Lung microvascular endothelial cell (primary cell): ENCODE measurements around the gene CFAP47. TPM values are rescaled to one million over a fixed set of nuclear protein-coding genes. Genes with fewer than 3 reads are reported as not detected.
"Not testable (repeated sequence)": the region's sequence is repeated elsewhere in the genome, so short reads cannot be mapped to it uniquely, and the experiment has no call there.

Experiments used
- DNase-seq, 2 donors: peaks; one replicate each; pipeline versions ENCODE4 v3.0.0 to v3.0.0-alpha.2; 2010; ENCODE audit warnings: low read depth in 2 of 2
- total RNA-seq: library from RNA; depleted of rRNA; stranded (reverse); fragments of >200 nt; gene quantifications from 2 replicates; pipeline ENCODE4 v1.2.1, GENCODE V29; 2014

The CFAP47 gene, protein sequence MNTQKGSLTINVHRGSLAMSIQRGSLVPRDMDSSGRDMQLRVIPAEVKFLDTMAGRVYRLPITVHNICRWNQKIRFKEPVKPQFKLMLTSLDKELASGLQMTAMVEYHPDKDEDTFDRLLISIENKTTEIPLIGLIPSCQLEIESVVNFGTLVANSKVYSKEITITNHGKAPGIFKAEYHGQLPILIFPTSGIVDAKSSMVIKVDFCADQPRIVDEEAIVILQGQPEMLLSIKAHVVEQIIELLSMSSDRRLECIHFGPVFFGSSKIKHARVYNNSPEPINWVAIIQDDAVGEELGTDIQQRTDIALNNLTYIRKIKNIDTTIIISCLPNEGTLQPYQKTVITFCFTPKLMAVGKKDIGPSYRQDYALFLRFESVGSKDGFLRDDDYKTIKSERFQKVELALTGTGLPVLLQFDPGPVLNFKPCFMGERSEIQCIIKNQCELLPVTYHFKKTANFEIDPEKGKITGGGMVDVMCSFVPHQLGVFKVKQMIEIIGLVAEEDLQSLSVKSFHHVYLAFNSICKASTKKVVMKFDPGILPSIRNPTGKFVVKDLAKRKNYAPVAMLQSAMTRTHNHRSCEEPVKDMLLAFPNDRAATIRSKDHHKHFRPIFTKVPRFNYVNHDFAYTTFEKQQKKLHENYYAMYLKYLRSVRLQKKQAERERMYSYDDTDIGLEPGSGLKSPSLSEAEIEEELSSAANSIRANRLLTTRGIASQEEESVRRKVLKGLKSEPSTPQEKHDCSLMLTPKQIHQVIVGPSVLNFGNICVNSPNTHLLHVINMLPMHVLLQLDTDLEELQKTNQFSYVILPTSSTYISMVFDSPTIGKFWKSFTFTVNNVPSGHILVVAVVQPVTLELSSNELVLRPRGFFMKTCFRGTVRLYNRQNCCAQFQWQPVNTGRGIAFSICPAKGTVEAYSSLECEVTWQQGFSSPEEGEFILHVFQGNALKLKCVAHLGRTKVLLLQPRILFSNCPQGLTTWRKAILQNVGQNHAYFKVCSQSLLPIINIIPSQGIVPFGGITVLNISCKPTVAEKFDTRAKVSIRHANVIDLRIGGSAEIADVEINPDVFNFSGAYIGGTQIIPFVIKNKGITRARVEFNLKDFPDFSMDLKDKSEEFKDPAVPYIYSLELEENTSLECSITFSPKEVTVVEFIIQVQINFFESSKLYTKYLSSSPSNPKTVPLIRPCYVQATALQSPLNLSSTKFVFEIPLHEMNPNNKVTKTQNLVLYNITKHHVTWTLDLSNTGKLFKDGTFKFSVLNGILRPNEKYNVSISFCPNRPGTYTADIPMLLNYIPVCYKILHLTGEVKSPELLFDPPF (N-terminal part only)
- total RNA-seq, result not detected in 2 replicates

DNA sequence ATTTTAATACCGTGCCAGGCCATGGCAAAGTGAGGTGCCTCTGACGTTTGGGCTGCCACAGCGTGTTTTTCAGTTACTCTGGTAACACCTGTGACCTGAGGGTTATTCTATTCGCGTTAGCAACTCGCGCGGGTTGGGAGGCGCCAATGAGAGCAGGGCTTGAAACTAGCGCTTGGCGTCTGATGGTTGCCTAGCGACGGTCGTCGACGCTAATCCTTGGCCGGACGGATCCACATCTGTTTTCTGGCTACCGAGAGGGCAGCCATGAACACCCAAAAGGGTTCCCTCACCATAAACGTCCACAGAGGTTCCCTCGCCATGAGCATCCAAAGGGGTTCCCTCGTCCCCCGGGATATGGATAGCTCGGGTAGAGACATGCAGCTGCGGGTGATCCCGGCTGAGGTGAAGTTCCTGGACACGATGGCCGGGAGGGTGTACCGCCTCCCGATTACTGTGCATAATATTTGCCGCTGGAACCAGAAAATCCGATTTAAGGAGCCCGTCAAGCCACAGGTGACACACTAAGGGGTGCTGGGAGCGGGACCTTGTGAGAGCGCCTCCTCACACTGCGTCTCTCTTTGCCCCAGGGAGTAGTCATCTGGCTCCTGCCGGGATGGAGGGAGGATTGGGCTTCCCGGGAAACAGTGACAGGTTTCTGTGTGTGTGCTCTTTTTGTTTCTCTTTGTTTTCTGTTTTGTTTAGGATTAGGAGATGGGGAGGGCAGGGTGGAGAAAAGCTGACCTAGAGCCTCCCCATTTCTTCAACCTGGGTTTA, at the start of gene CFAP47:
CFAP47 (plus strand) TSS at position 199 of the 774 bp plus-strand sequence; CDS start at position 265, 66 bp downstream.
- DNase-seq, result no peak

DNA sequence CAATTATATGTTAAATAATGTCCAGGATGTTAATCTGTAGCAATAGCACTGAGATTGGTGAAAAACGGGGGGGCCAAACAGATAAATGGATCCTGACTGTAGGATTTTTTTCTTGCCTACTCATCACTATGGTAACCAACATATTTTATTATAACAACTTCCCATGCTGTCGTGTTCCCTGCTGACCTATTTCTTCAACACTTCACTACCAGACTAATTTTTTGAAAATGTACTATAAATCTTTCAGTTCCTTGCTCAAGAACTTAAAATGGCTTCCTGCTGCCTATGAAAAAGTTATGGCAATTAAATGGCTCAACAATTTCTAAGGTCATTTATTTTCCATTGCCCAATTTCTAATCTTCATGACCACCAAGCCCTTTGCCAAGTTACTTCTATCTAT, 38.9 kb upstream of the CFAP47 start:
- no peak for DNase-seq

DNA sequence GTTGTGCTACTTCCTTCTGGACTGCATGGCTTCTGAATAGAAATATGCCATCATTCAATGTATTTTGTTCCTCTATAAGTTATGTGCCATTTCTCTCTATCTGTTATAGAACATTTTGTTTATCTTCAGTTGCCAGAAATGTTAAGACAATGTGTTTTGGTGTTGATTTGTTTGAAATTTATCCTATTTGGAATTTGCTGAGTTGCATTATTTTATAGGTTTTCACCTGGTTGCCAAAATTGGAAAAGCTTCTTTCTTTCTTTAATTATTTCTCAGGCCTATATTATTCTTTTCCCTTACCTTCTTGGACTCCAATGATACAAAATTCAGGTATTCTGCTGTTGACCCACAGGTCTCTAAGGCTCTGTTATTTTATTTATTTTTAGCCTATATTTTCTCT, 33.4 kb upstream of the CFAP47 start:
- no peak for DNase-seq

DNA sequence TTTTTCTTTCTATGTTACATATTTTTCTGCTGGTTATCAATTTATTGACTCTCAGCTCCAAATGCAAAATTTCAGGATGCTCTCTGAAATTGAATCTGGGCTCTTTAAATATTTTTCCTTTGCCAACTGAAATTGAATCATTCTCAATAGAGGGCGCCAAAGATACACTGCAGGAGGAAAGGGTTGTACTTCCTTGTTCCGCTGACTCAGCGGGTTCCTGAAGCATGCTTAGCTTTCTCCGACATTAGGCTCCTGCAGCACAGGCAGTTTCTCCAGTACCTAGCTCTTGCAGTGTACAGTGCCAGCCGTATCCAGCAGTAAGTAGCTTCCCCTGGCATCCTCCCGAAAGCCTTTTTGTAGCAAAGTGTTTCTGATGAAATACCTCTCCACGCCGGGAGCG, 28.8 kb upstream of the CFAP47 start:
- peak; percentile 20 to 37 for DNase-seq

DNA sequence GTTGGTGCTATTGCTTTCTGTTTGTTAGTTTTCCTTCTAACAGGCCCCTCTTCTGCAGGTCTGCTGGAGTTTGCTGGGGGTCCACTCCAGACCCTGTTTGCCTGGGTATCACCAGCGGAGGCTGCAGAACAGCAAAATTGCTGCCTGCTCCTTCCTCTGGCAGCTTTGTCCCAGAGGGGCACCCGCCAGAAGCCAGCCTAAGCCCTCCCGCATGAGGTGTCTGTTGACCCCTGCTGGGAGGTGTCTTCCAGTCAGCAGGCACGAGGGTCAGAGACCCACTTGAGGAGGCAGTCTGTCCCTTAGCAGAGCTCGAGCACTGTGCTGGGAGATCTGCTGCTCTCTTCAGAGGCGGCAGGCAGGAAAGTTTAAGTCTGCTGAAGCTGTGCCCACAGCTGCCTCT, 67.3 kb downstream of the CFAP47 start:
- DNase-seq, result not testable (repeated sequence)

DNA sequence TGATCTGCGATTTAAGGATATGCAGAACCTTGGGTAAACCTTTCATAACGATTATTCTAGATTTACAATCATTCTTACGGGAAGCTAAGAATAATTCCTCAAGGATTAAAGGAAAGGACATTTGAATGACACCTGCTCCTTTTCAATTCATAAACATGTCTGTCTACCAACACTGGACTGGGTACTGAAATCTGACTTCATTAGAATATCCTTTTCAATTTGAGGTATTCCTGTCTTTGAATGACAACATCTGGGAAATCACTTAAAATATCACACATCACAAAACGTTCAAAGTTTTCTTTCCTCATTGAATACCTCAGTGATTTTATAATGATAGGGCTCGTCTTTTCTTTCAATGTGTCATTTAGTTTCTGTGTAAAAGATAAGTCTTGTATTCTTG, 87.7 kb downstream of the CFAP47 start:
- no peak for DNase-seq

DNA sequence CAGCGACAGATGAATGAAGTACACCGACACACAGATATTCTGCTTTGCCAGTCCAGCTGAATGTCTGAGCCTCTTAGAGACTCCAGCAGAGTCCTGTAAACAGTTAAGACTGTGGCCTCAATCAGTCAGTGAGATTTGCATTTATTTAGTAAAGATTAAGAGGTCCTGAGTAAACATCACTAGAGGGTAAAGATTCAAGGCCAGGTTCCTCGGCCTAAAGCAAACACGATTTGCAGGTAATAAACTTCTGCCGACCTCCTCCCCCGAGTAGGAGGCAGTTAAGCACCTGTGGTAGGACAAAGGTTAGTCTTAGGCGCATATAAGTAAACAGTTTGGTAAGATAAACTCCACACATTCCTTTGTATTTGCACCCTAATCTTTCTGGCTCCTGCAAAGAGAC, 99.6 kb downstream of the CFAP47 start:
- no peak for DNase-seq

DNA sequence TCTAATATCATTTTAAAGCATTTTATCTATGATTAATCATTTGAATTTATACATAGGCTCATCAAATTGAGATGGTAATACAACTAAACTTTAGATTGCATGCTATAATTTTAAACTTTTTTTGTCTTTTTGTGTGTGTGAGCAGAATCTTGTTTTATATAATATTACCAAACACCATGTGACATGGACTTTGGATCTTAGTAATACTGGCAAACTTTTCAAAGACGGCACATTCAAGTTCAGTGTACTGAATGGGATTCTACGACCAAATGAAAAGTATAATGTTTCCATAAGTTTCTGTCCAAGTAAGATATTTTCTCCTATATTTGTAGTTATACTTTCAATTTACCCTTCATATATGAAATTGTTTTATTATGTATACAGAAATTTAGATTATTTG, 116.0 kb downstream of the CFAP47 start:
- no peak for DNase-seq

DNA sequence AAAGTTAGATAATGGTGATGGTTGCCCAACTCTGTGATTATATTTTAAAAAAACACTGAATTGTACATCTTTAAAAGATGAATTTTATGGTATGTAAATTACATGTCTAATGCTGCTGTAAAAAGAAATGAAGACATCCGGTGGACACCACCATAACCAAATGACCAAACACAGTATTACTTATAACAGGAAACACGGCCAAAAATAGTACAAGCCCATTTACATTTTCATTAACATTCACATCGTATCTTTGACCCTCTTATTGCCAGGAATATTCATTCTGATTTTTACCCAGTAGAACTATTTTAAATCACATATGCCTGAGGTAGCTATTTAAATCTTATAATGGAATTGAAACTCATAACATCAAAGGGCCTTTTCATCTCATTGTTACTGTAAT, 143.2 kb downstream of the CFAP47 start:
- no peak for DNase-seq

DNA sequence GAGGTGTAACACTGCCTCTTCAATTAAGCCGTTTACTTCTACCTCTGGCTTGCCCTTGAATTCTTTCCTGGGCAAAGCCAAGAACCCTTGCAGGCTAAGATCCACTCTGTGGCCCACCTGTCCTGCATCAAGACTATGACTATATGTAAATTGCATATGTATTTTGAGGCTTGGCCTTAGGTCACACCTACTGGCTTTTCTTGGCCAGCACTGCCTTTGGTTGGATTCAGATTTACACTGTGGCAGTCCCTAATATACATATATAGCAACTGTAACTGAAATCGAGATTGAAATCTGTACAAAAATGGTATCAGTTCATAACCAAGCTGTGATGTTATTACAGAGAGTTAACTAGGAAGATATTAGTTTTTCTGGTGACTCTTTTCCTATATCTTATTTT, 151.5 kb downstream of the CFAP47 start:
- no peak for DNase-seq

DNA sequence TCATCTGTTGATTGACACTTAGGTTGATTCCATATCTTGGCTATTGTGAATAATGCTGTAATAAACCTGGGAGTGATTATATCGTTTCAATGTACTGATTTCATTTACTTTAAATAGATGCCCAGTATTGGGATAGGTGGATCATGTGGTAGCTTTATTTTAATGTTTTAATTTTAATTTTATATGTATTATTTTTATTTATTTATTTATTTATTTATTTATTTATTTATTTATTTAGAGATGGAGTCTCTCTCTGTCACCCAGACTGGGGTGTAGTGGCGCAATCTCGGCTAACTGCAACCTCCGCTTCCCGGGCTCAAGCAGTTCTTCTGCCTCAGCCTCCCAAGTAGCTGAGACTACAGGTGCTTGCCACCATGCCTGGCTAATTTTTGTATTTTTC, 155.5 kb downstream of the CFAP47 start:
- not testable (repeated sequence) for DNase-seq

DNA sequence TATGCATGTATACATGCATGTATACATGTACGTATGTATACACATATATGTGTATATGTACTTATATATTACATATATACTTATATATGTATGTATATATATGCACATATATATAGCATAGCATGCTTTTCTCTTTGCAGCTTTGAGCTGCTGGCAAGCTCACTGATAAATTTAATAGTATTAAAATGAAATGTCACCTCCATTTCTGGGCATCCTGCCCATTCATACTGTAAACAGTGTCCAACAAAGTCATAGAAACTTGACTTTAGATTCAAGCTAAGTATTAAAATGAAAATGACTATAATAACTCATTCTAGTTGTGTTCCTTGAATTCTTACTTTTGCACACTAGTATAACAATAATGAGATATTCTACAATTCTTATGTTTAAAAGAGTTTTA, 163.7 kb downstream of the CFAP47 start:
- no peak for DNase-seq

DNA sequence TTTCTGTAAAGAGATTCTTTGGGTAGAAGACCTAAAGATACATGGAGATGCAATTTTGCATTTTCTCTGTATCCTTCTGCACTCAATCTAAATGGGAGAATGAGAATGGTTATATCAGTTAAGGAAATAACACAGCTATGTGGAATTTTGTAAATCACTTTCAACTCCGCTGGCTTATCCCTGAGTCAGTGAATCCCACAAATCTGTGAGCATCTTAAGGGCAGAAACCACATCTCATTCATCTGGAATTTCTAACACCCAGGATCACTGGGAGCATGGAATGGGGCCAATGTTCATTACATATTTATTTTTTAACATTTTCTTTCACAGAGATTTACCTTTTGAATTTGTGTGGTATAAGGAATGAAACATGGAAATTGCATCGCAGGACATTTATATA, 167.8 kb downstream of the CFAP47 start:
- DNase-seq, result no peak

DNA sequence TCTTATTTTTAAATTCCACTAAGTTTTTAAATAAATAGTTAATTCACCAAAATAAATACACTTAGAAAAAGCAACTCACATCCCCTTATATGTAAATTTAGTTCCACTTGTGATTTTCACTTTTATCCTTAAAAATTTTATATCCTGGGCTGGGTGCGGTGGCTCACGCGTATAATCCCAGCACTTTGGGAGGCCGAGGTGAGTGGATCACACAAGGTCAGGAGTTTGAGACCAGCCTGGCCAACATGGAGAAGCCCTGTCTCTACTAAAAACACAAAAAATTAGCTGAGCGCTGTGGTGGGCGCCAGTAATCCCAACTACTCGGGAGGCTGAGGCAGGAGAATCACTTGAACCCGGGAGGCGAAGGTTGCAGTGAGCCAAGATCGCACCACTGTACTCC, 169.4 kb downstream of the CFAP47 start:
- not testable (repeated sequence) for DNase-seq

DNA sequence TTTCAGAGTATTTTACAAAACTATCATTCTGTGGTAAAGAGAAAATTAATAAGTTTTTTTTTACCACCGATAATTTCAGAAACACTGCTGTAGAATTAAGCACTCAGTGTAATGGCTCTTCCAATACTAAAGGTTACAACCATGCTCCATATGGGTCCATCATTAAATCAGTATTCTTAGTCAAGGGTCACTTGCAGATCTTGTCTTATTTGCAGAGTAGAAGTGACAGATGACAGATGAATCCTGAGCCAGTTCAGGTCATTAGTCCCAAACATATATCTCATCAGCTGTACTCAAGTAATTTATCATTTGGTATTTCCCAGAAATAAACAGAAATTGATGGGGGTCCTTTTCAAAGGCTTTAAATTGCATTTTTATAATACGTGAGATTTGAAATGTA, 182.9 kb downstream of the CFAP47 start:
- no peak for DNase-seq

DNA sequence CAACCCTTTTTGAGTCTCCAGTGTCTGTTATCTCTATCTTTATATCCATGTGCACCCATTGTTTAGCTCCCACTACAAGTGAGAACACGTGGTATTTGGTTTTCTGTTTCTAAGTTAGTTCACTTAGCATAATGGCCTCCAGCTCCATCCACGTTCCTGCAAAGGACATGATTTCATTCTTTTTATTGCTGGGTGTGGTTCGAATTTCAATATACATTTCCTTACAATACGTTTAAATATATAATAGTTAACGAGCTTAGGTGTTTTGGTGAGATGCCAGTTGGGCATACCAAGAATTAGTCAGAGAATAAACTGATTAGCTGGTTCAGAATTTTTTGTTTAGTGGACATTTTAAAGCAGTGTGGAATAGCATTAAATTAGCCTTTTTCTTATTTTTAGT, 196.7 kb downstream of the CFAP47 start:
- DNase-seq, result no peak

DNA sequence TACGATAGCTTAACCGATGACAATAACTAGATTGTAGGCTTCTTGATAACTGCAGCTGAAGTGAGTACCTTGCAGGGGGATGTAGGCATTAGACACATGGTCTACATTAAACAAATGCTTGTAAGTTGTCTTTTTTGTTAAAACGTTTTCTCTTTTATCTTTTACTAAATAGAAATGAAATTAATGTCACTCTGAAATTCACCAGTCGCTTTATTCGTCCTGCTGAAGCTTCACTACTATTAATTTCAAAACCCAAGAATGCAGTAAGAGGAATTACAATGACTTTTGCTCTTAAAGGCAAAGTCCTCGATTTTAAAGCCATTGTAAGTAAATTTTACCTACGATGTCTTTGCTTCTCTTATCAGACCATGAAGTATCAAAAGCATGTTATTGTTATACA, 239.7 kb downstream of the CFAP47 start:
- no peak for DNase-seq

DNA sequence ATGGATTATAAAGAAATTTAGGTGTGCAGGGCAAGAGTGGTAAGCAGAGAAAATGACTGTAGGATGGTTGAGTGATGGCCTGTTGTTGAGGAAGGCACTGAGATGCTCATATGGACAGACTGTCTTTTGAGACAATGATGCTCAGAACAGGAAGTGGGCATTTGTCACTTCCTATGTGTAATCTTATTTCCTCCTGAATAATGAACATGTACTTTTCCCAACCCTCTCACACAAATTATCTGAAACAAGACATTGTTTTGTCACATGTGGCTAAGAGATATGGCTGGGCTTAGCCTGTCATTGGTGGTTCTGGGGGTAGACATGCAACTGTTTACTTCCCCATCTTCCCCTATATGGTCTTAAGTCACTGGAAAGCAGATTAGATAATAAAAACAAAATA, 240.5 kb downstream of the CFAP47 start:
- peak in 1 of 2 donors; percentile 7 for DNase-seq

DNA sequence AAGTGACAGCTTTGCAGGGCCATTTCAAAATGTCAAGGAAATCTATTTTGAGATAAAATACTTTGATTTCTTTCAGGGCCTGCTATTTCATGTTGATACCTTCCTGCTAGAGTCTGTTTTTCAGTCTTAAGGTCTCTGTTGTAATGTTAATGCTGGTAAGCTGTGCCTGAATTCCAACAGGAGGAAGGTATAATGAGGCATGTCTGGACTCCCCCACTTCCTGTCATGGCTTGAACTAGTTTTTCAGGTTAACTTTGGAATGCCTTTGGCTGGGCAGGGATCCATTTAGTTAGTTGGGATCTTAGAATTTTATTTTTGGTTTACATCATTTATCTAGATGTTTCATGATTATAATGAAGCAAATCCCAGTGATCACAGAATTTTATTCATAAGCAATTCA, 279.0 kb downstream of the CFAP47 start:
- no peak for DNase-seq

DNA sequence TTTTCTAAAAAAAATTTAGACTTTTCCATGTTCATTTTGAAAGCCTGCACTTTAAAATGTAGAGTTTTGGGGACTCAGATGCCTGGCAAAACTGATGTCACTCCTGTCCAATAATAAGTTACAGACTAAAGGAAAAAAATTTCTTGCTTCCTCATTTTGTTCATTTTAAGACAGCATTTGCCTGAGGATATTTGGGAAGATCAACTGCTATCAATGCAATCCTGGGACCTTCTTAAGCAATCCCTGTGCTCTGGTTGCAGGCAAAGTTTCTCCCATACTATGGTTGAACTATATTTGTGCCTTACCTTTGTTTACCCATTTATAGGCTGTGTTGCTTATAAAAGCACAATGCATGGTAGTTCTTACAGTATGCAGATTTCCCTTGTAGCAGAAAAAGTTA, 280.4 kb downstream of the CFAP47 start:
- DNase-seq, result no peak

DNA sequence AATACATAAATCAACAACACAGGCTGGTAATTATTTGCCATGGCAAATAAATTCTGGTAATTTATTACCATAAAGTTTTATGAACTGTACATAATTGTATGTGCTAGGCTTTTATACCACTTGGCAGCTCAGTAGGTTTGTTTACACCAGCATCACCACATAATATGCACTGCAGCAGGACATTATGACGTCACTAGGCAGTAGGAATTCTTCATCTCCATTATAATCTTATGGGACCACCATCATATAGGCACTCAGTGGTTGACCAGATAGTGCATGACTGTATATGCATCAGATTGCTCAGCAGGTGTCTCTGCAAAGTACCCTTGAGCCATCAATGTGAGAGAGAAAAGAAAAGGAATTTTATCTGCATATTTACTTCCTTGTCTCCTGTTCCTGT, 295.4 kb downstream of the CFAP47 start:
- DNase-seq, result no peak
